SW480 (cell line): ENCODE measurements around the gene RPS15.
A peak's percentile ranks its signal among the peaks of the same experiment; 100 is the strongest.
"Not testable (repeated sequence)": the region's sequence is repeated elsewhere in the genome, so short reads cannot be mapped to it uniquely, and the experiment has no call there.

Experiments
- DNase-seq: peaks from one replicate; pipeline ENCODE4 v3.0.0-alpha.2; 2016; ENCODE audit warnings: low spot score

RPS15 gene

GRCh38 chr19:1435378-1435989 is 2.7 kb upstream of the RPS15 start:
- no peak for DNase-seq

- no peak for DNase-seq
Observed at GRCh38 chr19:1437609-1438008, 587 bp upstream of the RPS15 start.

DNA sequence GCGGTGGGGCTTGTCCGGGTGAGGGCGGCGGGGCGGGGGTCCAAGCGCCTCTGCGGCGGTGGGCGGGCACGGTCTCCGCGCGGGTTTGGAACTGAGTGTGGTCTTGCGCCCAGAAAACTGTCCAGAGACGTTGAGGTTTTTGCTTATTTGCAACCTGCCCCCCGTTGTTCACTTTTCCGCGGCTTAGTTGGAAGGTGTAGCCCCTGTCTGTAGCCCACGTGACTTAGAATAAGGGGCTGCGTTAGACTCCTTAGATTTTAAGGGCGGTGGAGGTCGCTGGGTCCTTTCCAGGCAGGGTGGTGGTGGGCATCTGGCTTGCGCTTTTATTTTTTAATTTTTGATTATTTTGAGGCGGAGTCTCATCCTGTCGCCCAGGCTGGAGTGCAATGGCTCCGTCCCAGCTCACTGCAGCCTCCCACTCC is 748 bp downstream of the RPS15 start:
- no peak for DNase-seq

- not testable (repeated sequence) for DNase-seq
Observed at GRCh38 chr19:1439525-1440417, 1.6 kb downstream of the RPS15 start.

- no peak for DNase-seq
Observed at GRCh38 chr19:1440418-1440801, 2.2 kb downstream of the RPS15 start.

- DNase-seq: no peak
Observed at GRCh38 chr19:1441022-1441426, 2.8 kb downstream of the RPS15 start.

- DNase-seq: no peak
Observed at GRCh38 chr19:1441677-1442438, 3.7 kb downstream of the RPS15 start.

GRCh38 chr19:1445185-1445931 is 7.2 kb downstream of the RPS15 start:
- peak; percentile 34 for DNase-seq

GRCh38 chr19:1445932-1446712 is 7.9 kb downstream of the RPS15 start:
- DNase-seq: no peak

GRCh38 chr19:1446713-1447481 is 8.7 kb downstream of the RPS15 start:
- DNase-seq: no peak

GRCh38 chr19:1447504-1447903 is 9.3 kb downstream of the RPS15 start:
- DNase-seq: no peak

- DNase-seq: no peak
Observed at GRCh38 chr19:1447944-1448343, 9.7 kb downstream of the RPS15 start.

GRCh38 chr19:1449467-1450442 is 11.6 kb downstream of the RPS15 start, which contains the start of gene APC2:
Gene APC2 (plus strand): TSS chr19:1450121. CDS start chr19:1453002, 2,881 bp downstream.
- no peak for DNase-seq

- no peak for DNase-seq
Observed at GRCh38 chr19:1450735-1451731, 12.8 kb downstream of the RPS15 start.

- no peak for DNase-seq
Observed at GRCh38 chr19:1451916-1452801, 14.0 kb downstream of the RPS15 start.

DNA sequence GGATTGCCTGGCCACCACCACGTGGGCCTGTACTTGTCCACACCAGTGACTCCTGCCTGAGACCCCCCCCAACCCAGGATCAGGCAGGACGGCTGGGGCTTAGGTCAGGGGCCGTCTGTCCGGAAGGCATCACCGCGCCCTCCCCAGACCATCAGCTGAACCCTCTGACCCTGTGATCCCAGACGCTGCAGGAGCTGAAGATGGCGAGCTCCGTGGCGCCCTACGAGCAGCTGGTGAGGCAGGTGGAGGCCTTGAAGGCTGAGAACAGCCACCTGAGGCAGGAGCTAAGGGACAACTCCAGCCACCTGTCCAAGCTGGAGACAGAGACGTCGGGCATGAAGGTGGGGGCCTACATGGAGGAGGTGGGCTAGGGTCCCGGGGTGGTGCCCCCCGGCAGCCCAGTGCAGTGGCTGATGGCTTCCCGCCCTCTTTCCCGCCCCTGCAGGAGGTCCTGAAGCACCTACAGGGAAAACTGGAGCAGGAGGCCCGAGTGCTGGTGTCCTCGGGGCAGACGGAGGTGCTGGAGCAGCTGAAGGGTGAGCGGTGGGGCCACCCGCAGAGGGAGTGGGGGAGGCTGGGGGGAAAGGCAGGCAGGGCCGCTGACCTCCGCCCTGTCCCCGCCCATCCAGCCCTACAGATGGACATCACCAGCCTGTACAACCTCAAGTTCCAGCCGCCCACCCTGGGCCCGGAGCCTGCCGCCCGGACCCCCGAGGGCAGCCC is 14.8 kb downstream of the RPS15 start:
- no peak for DNase-seq
